Measurements from ENCODE around the gene CNOT11. TPM values are rescaled to one million over a fixed set of nuclear protein-coding genes. Genes with fewer than 3 reads are reported as not detected.

CNOT11 gene
- polyA plus RNA-seq, 1 donor (not counting 4 experiments of a cell fraction or from before 2014, with no cell fraction given) = 83.1 TPM

DNA sequence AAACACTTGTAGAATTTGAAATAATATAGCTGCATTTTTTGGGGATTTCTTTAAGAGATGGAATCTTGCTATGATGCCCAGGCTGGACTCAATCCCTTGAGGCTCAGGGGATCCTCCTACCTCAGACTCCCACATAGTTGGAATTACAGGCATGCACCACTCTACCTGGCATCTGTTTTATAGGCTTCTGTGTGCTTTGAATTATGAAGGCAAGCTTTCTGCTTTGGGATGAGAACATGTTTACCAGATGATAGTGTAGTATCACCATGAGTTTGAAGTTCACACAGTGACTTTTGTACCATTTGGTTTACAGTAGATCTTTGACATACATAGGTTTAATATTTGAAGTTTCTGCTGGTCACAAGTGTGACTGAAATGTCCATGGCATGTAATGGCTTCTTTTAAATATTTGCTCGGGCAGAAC is 10.7 kb downstream of the CNOT11 start:
- H3K9me1 ChIP-seq (ENCODE audit: control insufficient read depth, extremely low read depth, insufficient read depth, low read length) = no peaks in the 10 kb centered on the region
- no peaks in the 10 kb centered on the region for H3K9me3 ChIP-seq (ENCODE audit: control insufficient read depth, low read depth, low read length)
- H3K4me3 ChIP-seq (ENCODE audit: control insufficient read depth in 2 of 3, extremely low read depth in 1 of 3, insufficient read depth in 2 of 3, low read depth in 1 of 3, low read length in 3 of 3) = no peak overlapping the region
- H3K27ac ChIP-seq (ENCODE audit: control insufficient read depth, insufficient read depth, low read length) = no peak overlapping the region
- H3K27me3 ChIP-seq (ENCODE audit: control insufficient read depth, extremely low read depth, insufficient read depth, low read length) = no peaks in the 10 kb centered on the region
- no peak overlapping the region for H2AFZ ChIP-seq (ENCODE audit: control insufficient read depth, low read length)
- no peak overlapping the region for H3K4me2 ChIP-seq (ENCODE audit: control insufficient read depth, extremely low read depth, insufficient read depth, low read depth, low read length)
- H3K79me2 ChIP-seq (ENCODE audit: control insufficient read depth, insufficient read depth, low read length) = peaks cover 9% of the 10 kb centered on the region
- DNase-seq (ENCODE audit: low read depth, low spot score) = no peak
- H3K4me1 ChIP-seq (ENCODE audit: control insufficient read depth, extremely low read depth, insufficient read depth, low read length) = no peaks in the 10 kb centered on the region
- dilution Hi-C loops (cut with MboI; ENCODE audit: extremely low pct_ligation_motif_present, low sequenced_read_pairs) = no loop called here
- TF ChIP-seq, protein P1, sequence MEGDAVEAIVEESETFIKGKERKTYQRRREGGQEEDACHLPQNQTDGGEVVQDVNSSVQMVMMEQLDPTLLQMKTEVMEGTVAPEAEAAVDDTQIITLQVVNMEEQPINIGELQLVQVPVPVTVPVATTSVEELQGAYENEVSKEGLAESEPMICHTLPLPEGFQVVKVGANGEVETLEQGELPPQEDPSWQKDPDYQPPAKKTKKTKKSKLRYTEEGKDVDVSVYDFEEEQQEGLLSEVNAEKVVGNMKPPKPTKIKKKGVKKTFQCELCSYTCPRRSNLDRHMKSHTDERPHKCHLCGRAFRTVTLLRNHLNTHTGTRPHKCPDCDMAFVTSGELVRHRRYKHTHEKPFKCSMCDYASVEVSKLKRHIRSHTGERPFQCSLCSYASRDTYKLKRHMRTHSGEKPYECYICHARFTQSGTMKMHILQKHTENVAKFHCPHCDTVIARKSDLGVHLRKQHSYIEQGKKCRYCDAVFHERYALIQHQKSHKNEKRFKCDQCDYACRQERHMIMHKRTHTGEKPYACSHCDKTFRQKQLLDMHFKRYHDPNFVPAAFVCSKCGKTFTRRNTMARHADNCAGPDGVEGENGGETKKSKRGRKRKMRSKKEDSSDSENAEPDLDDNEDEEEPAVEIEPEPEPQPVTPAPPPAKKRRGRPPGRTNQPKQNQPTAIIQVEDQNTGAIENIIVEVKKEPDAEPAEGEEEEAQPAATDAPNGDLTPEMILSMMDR (optimal IDR thresholded peaks at IDR 0.05 in 1 of 3, IDR thresholded peaks at IDR 0.05 in 1 of 3, conservative IDR thresholded peaks at IDR 0.05 in 1 of 3; ENCODE audit: extremely low read depth in 1 of 3, insufficient read depth in 2 of 3, low read length in 3 of 3) = no peak
- TF ChIP-seq EZH2 (IDR thresholded peaks at IDR 0.05; ENCODE audit: low read length) = no peak
- H3K36me3 ChIP-seq (ENCODE audit: control insufficient read depth in 2 of 2, extremely low read depth in 1 of 2, insufficient read depth in 2 of 2, low read length in 2 of 2) = peaks cover 21 to 37% of the 10 kb centered on the region in 2 experiments
- no peaks in the 10 kb centered on the region for H4K20me1 ChIP-seq (ENCODE audit: control insufficient read depth, extremely low read depth, insufficient read depth, low read length)
- FAIRE-seq = no peak
- no peak overlapping the region for H3K9ac ChIP-seq (ENCODE audit: control insufficient read depth, extremely low read depth, insufficient read depth, low read length)

DNA sequence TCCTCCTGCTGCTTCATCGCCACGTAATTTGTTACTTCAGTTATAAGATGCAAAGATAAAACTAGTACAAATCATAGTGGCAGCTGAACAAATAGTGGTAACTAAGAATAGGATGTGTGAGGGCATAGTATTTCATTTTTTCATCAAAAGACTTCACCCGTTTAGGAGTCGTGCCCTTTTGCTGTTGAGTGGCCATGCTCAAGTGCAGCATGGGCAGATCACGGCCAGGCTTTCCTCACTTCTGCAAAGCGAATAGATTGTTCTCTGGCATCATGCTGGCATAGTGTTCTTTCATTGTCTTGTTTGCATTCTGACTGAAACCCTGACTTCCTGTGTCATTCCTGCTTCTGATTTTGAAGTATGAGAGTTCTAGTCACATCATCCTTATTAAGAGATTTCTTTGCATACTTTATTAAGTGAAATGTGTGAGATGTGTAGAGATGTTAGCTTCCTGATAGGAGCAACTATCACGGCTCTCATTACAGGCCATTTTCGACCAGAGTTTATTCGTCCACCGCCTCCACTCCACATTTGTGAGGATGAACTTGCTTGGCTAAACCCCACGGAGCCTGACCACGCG is 11.8 kb downstream of the CNOT11 start:
- Histone ChIP-seq H3K27me3 (ENCODE audit: control insufficient read depth, extremely low read depth, insufficient read depth, low read length) (no peaks in the 10 kb centered on the region), H3K79me2 (ENCODE audit: control insufficient read depth, insufficient read depth, low read length) (peaks cover 4% of the 10 kb centered on the region), H3K9me3 (ENCODE audit: control insufficient read depth, low read depth, low read length) (no peaks in the 10 kb centered on the region), H3K9me1 (ENCODE audit: control insufficient read depth, extremely low read depth, insufficient read depth, low read length) (no peaks in the 10 kb centered on the region), H2AFZ (ENCODE audit: control insufficient read depth, low read length) (no peak overlapping the region), H3K4me3 (ENCODE audit: control insufficient read depth in 2 of 3, extremely low read depth in 1 of 3, insufficient read depth in 2 of 3, low read depth in 1 of 3, low read length in 3 of 3) (no peak overlapping the region), H3K36me3 (ENCODE audit: control insufficient read depth in 2 of 2, extremely low read depth in 1 of 2, insufficient read depth in 2 of 2, low read length in 2 of 2) (peaks cover 17 to 33% of the 10 kb centered on the region in 2 experiments), H4K20me1 (ENCODE audit: control insufficient read depth, extremely low read depth, insufficient read depth, low read length) (no peaks in the 10 kb centered on the region), H3K4me1 (ENCODE audit: control insufficient read depth, extremely low read depth, insufficient read depth, low read length) (no peaks in the 10 kb centered on the region), H3K4me2 (ENCODE audit: control insufficient read depth, extremely low read depth, insufficient read depth, low read depth, low read length) (no peak overlapping the region), H3K9ac (ENCODE audit: control insufficient read depth, extremely low read depth, insufficient read depth, low read length) (no peak overlapping the region), H3K27ac (ENCODE audit: control insufficient read depth, insufficient read depth, low read length) (no peak overlapping the region)
- TF ChIP-seq EZH2 (IDR thresholded peaks at IDR 0.05; ENCODE audit: low read length) = no peak
- TF ChIP-seq, protein P1 (optimal IDR thresholded peaks at IDR 0.05 in 1 of 3, IDR thresholded peaks at IDR 0.05 in 1 of 3, conservative IDR thresholded peaks at IDR 0.05 in 1 of 3; ENCODE audit: extremely low read depth in 1 of 3, insufficient read depth in 2 of 3, low read length in 3 of 3) = no peak
- FAIRE-seq = no peak
- no peak for DNase-seq (ENCODE audit: low read depth, low spot score)
- dilution Hi-C loops (cut with MboI; ENCODE audit: extremely low pct_ligation_motif_present, low sequenced_read_pairs) = no loop called here

Data from keratinocyte (primary cell).